HFF-Myc (cell line): Measurements from ENCODE around the gene PATL2.
"Not testable (repeated sequence)": the region's sequence is repeated elsewhere in the genome, so short reads cannot be mapped to it uniquely, and the experiment has no call there.

Experiments
- DNase-seq: peaks from one replicate; pipeline ENCODE4 v3.0.0-alpha.2; 2011; ENCODE audit warnings: low read depth; ENCODE audit errors: extremely low read depth
- H3K4me3 ChIP-seq: replicated peaks from 2 replicates; pipeline ENCODE4 v1.5.1; 2011; ENCODE audit warnings: low read depth, mild to moderate bottlenecking, control low read depth, low read length
- CTCF ChIP-seq: IDR thresholded peaks from 2 replicates; pipeline ENCODE4 v1.5.1; 2012; ENCODE audit warnings: mild to moderate bottlenecking, low read depth, low read length, control low read depth; ENCODE audit errors: missing control alignments

PATL2 gene

GRCh38 chr15:44734839-44735481 lies 23.8 kb upstream of the PATL2 start:
- TF ChIP-seq CTCF, result no peak
- no peak overlapping the region for H3K4me3 ChIP-seq
- DNase-seq, result no peak

- no peak for DNase-seq
- H3K4me3 ChIP-seq, result peak overlapping the region; percentile 82
- no peak for TF ChIP-seq CTCF
These were observed 18.4 kb upstream of the PATL2 start for GRCh38 chr15:44729408-44730127.

GRCh38 chr15:44728576-44729407 lies 17.7 kb upstream of the PATL2 start:
- no peak for TF ChIP-seq CTCF
- H3K4me3 ChIP-seq, result peak overlapping the region; percentile 82
- peak; percentile 98 for DNase-seq

DNA sequence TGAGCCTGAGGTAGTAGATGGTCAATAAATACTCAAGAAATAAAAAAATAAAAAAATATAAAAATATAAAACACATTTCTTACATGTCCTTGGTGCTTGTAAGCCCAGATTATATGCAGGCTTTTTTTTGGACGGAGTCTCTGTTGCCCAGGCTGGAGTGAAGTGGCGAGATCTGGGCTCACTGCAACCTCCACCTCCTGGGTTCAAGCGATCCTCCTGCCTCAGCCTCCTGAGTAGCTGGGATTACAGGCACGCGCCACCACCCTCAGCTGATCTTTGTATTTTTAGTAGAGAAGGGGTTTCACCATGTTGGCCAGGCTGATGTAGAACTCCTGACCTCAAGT lies 17.1 kb upstream of the PATL2 start:
- not testable (repeated sequence) for DNase-seq
- H3K4me3 ChIP-seq, result peak overlapping the region; percentile 82

DNA sequence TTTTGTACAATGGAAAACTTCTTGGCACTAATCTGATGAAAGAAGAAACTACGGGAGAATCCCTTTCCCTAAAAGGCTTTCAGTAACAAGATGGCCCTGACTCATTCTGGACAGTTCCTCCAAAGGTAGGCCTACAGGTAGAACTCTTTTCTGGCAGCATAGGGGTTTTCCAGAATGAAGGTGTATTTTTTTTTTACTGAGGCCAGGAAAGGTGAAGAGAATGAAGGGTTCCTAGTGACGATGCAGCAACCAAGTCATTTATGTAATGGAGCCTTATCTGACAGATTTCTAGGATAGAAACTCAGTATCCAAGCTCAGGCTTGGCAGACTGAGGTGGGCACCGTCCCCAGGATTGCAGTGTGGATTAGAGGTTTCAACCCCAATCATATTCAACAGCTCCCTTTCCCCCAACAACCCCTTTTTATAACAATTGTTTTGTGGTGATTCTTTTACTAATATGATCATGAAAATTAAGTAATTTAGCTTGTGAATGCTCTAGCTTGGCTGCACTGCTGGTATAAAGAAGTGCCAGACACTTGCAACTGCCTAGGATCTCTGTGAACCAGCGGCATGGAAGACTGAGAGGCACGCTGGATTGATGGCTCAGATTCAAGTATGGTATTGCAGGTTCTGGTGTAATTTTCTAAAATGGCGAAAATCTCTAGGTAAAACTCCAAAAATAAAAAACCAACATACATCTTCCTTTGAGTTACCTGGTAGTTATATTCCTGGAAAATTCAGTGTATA lies 16.5 kb upstream of the PATL2 start:
- H3K4me3 ChIP-seq, result no peak overlapping the region
- no peak for TF ChIP-seq CTCF
- no peak for DNase-seq

- no peak overlapping the region for H3K4me3 ChIP-seq
These were observed 15.7 kb upstream of the PATL2 start for GRCh38 chr15:44726568-44727484.

More at GRCh38 chr15:44726568-44727484, 15.7 kb upstream of the PATL2 start:
- no peak for TF ChIP-seq CTCF
- peak; percentile 95 for DNase-seq
